ENCODE data around the gene SLC5A6. TPM values are rescaled to one million over a fixed set of nuclear protein-coding genes. Genes with fewer than 3 reads are reported as not detected.

Gene SLC5A6
- polyA plus RNA-seq, 1 donor (not counting 4 experiments of a cell fraction or from before 2014, with no cell fraction given): 60.4 TPM

DNA sequence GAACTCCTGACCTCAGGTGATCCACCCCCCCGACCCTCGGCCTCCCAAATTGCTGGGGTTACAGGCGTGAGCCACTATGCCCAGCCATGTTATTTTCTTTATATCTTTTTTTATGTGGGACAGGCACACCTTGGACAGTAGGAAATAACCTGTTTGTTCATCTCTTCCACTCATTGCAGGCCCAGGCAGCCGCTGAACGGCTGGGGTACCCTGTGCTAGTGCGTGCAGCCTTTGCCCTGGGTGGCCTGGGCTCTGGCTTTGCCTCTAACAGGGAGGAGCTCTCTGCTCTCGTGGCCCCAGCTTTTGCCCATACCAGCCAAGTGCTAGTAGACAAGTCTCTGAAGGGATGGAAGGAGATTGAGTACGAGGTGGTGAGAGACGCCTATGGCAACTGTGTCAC is 13.5 kb upstream of the SLC5A6 start:
- no peaks in the 10 kb centered on the region for H3K27me3 ChIP-seq (ENCODE audit: control insufficient read depth, extremely low read depth, insufficient read depth, low read length)
- no peak overlapping the region for H3K9ac ChIP-seq (ENCODE audit: control insufficient read depth, extremely low read depth, insufficient read depth, low read length)
- H3K27ac ChIP-seq (ENCODE audit: control insufficient read depth, insufficient read depth, low read length): no peak overlapping the region
- dilution Hi-C loops (cut with MboI; ENCODE audit: extremely low pct_ligation_motif_present, low sequenced_read_pairs): no loop called here
- DNase-seq (ENCODE audit: low read depth, low spot score): no peak
- H3K36me3 ChIP-seq (ENCODE audit: control insufficient read depth in 2 of 2, extremely low read depth in 1 of 2, insufficient read depth in 2 of 2, low read length in 2 of 2): peaks cover 40 to 58% of the 10 kb centered on the region in 2 experiments
- no peak for FAIRE-seq
- H4K20me1 ChIP-seq (ENCODE audit: control insufficient read depth, extremely low read depth, insufficient read depth, low read length): peaks cover 3% of the 10 kb centered on the region
- H3K4me3 ChIP-seq (ENCODE audit: control insufficient read depth in 2 of 3, extremely low read depth in 1 of 3, insufficient read depth in 2 of 3, low read depth in 1 of 3, low read length in 3 of 3): no peak overlapping the region
- H3K9me3 ChIP-seq (ENCODE audit: control insufficient read depth, low read depth, low read length): no peaks in the 10 kb centered on the region
- H3K4me2 ChIP-seq (ENCODE audit: control insufficient read depth, extremely low read depth, insufficient read depth, low read depth, low read length): no peak overlapping the region
- no peak for TF ChIP-seq EZH2 (IDR thresholded peaks at IDR 0.05; ENCODE audit: low read length)
- TF ChIP-seq CTCF (optimal IDR thresholded peaks at IDR 0.05 in 1 of 3, IDR thresholded peaks at IDR 0.05 in 1 of 3, conservative IDR thresholded peaks at IDR 0.05 in 1 of 3; ENCODE audit: extremely low read depth in 1 of 3, insufficient read depth in 2 of 3, low read length in 3 of 3): no peak
- no peaks in the 10 kb centered on the region for H3K9me1 ChIP-seq (ENCODE audit: control insufficient read depth, extremely low read depth, insufficient read depth, low read length)
- H2AFZ ChIP-seq (ENCODE audit: control insufficient read depth, low read length): no peak overlapping the region
- peaks cover 5% of the 10 kb centered on the region for H3K79me2 ChIP-seq (ENCODE audit: control insufficient read depth, insufficient read depth, low read length)
- peaks cover 5% of the 10 kb centered on the region for H3K4me1 ChIP-seq (ENCODE audit: control insufficient read depth, extremely low read depth, insufficient read depth, low read length)

DNA sequence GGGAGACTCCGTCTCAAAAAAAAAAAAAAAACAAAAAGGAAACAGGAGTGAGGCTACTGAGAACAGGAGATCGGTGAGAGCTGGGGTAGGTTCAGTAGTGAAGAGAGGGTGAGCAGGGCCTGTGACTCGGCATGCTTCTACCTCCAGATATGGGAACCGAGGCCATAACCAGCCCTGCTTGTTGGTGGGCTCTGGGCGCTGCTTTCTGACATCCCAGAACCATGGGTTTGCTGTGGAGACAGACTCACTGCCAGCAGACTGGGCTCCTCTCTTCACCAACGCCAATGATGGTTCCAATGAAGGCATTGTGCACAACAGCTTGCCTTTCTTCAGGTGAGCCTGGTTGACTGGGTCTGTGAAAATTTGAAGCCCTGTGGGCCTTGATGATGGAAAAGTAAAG is 11.3 kb upstream of the SLC5A6 start:
- H3K4me1 ChIP-seq (ENCODE audit: control insufficient read depth, extremely low read depth, insufficient read depth, low read length): peaks cover 7% of the 10 kb centered on the region
- no peaks in the 10 kb centered on the region for H3K9me3 ChIP-seq (ENCODE audit: control insufficient read depth, low read depth, low read length)
- peaks cover 11% of the 10 kb centered on the region for H3K79me2 ChIP-seq (ENCODE audit: control insufficient read depth, insufficient read depth, low read length)
- H3K27ac ChIP-seq (ENCODE audit: control insufficient read depth, insufficient read depth, low read length): no peak overlapping the region
- no peaks in the 10 kb centered on the region for H3K27me3 ChIP-seq (ENCODE audit: control insufficient read depth, extremely low read depth, insufficient read depth, low read length)
- H2AFZ ChIP-seq (ENCODE audit: control insufficient read depth, low read length): no peak overlapping the region
- dilution Hi-C loops (cut with MboI; ENCODE audit: extremely low pct_ligation_motif_present, low sequenced_read_pairs): no loop called here
- peaks cover 3% of the 10 kb centered on the region for H4K20me1 ChIP-seq (ENCODE audit: control insufficient read depth, extremely low read depth, insufficient read depth, low read length)
- H3K4me3 ChIP-seq (ENCODE audit: control insufficient read depth in 2 of 3, extremely low read depth in 1 of 3, insufficient read depth in 2 of 3, low read depth in 1 of 3, low read length in 3 of 3): no peak overlapping the region
- H3K9me1 ChIP-seq (ENCODE audit: control insufficient read depth, extremely low read depth, insufficient read depth, low read length): no peaks in the 10 kb centered on the region
- H3K9ac ChIP-seq (ENCODE audit: control insufficient read depth, extremely low read depth, insufficient read depth, low read length): no peak overlapping the region
- DNase-seq (ENCODE audit: low read depth, low spot score) (no peak), FAIRE-seq (no peak)
- peaks cover 39 to 55% of the 10 kb centered on the region in 2 experiments for H3K36me3 ChIP-seq (ENCODE audit: control insufficient read depth in 2 of 2, extremely low read depth in 1 of 2, insufficient read depth in 2 of 2, low read length in 2 of 2)
- no peak for TF ChIP-seq EZH2 (IDR thresholded peaks at IDR 0.05; ENCODE audit: low read length)
- H3K4me2 ChIP-seq (ENCODE audit: control insufficient read depth, extremely low read depth, insufficient read depth, low read depth, low read length): no peak overlapping the region

- no peak overlapping the region for H3K4me2 ChIP-seq (ENCODE audit: control insufficient read depth, extremely low read depth, insufficient read depth, low read depth, low read length)
- dilution Hi-C loops (cut with MboI; ENCODE audit: extremely low pct_ligation_motif_present, low sequenced_read_pairs): no loop called here
- peaks cover 38 to 58% of the 10 kb centered on the region in 2 experiments for H3K36me3 ChIP-seq (ENCODE audit: control insufficient read depth in 2 of 2, extremely low read depth in 1 of 2, insufficient read depth in 2 of 2, low read length in 2 of 2)
- H3K9me3 ChIP-seq (ENCODE audit: control insufficient read depth, low read depth, low read length): no peaks in the 10 kb centered on the region
- peaks cover 12% of the 10 kb centered on the region for H3K4me1 ChIP-seq (ENCODE audit: control insufficient read depth, extremely low read depth, insufficient read depth, low read length)
- no peak overlapping the region for H3K9ac ChIP-seq (ENCODE audit: control insufficient read depth, extremely low read depth, insufficient read depth, low read length)
- TF ChIP-seq CTCF (optimal IDR thresholded peaks at IDR 0.05 in 1 of 3, IDR thresholded peaks at IDR 0.05 in 1 of 3, conservative IDR thresholded peaks at IDR 0.05 in 1 of 3; ENCODE audit: extremely low read depth in 1 of 3, insufficient read depth in 2 of 3, low read length in 3 of 3): no peak
- no peak for TF ChIP-seq EZH2 (IDR thresholded peaks at IDR 0.05; ENCODE audit: low read length)
- DNase-seq (ENCODE audit: low read depth, low spot score) (no peak), FAIRE-seq (no peak)
- peaks cover 21% of the 10 kb centered on the region for H3K79me2 ChIP-seq (ENCODE audit: control insufficient read depth, insufficient read depth, low read length)
- H4K20me1 ChIP-seq (ENCODE audit: control insufficient read depth, extremely low read depth, insufficient read depth, low read length): peaks cover 3% of the 10 kb centered on the region
- H3K27ac ChIP-seq (ENCODE audit: control insufficient read depth, insufficient read depth, low read length): no peak overlapping the region
- no peaks in the 10 kb centered on the region for H3K9me1 ChIP-seq (ENCODE audit: control insufficient read depth, extremely low read depth, insufficient read depth, low read length)
- no peak overlapping the region for H3K4me3 ChIP-seq (ENCODE audit: control insufficient read depth in 2 of 3, extremely low read depth in 1 of 3, insufficient read depth in 2 of 3, low read depth in 1 of 3, low read length in 3 of 3)
- H2AFZ ChIP-seq (ENCODE audit: control insufficient read depth, low read length): no peak overlapping the region
- H3K27me3 ChIP-seq (ENCODE audit: control insufficient read depth, extremely low read depth, insufficient read depth, low read length): no peaks in the 10 kb centered on the region
These were observed 10.3 kb upstream of the SLC5A6 start for GRCh38 chr2:27222407-27222806.

Data from keratinocyte (primary cell).